IMR-90 (cell line): ENCODE results near the gene AKR7A2. TPM values are rescaled to one million over a fixed set of nuclear protein-coding genes. Genes with fewer than 3 reads are reported as not detected.

Source experiments
- ATAC-seq: fragments of 200-7000 bp; cut with Tn5 transposase; 2 replicates; pipeline ENCODE4 v1.9.1; 2020; ENCODE audit warnings: low read depth, mild to moderate bottlenecking, moderate library complexity
- BruUV-seq: library from RNA; stranded (reverse); fragments of 400-500 nt; replicated peaks from 2 replicates; lab custom pipeline; 2021; lab: Mats Ljungman, UMichigan
- CTCF ChIA-PET: fragments of 300-600 bp; formaldehyde crosslinking; extraction: SDS; loops from one replicate; lab custom pipeline; 2021; ENCODE audit warnings: antibody characterized with exemption; lab: Yijun Ruan, JAX
- POLR2A ChIA-PET: fragments of 300-600 bp; sonication (Branson Sonifier 250); formaldehyde crosslinking; loops from one replicate; lab custom pipeline; 2022; ENCODE audit warnings: antibody characterized with exemption; ENCODE audit not compliant: unreplicated experiment; lab: Charles Lee
- DNase-seq: peaks from one replicate; pipeline ENCODE4 v3.0.0; 2013
- H2AFZ ChIP-seq: replicated peaks from 2 replicates; pipeline ENCODE3; 2013; ENCODE audit warnings: low read length, mild to moderate bottlenecking; ENCODE audit not compliant: poor library complexity
- H2AK5ac ChIP-seq: 2 replicates; pipeline ENCODE4 v1.6.1; 2013; ENCODE audit warnings: low read depth, low read length, inconsistent platforms
- H2AK9ac ChIP-seq: replicated peaks from 2 replicates; pipeline ENCODE3; 2013; ENCODE audit warnings: mild to moderate bottlenecking, low read depth, low read length, moderate library complexity; ENCODE audit not compliant: poor library complexity
- H2BK120ac ChIP-seq: 2 replicates; pipeline ENCODE4 v1.6.1; 2013; ENCODE audit warnings: low read depth, low read length, inconsistent platforms
- H2BK15ac ChIP-seq: 3 replicates; pipeline ENCODE4 v1.6.1; 2013; ENCODE audit warnings: low read depth, low read length, inconsistent platforms
- H2BK20ac ChIP-seq: 2 replicates; pipeline ENCODE4 v1.6.1; 2013; ENCODE audit warnings: low read depth, mild to moderate bottlenecking, inconsistent platforms, low read length, moderate library complexity
- H2BK5ac ChIP-seq: 2 replicates; pipeline ENCODE4 v1.6.1; 2013; ENCODE audit warnings: mild to moderate bottlenecking, low read depth, low read length, inconsistent platforms; ENCODE audit not compliant: poor library complexity, severe bottlenecking
- H3K14ac ChIP-seq: replicated peaks from 2 replicates; pipeline ENCODE4 v1.6.1; 2013; ENCODE audit warnings: low read depth, low read length, inconsistent platforms
- H3K18ac ChIP-seq: 2 replicates; pipeline ENCODE4 v1.6.1; 2013; ENCODE audit warnings: low read depth, low read length, control low read depth
- H3K23ac ChIP-seq: 2 replicates; pipeline ENCODE4 v1.6.1; 2013; ENCODE audit warnings: low read depth, low read length, inconsistent platforms
- H3K27ac ChIP-seq: 2 replicates; pipeline ENCODE4 v1.5.1; 2013; ENCODE audit warnings: mild to moderate bottlenecking, control low read depth, low read length; ENCODE audit not compliant: insufficient read depth
- H3K27me3 ChIP-seq: 2 replicates; pipeline ENCODE4 v1.6.1; 2013; ENCODE audit warnings: low read length; ENCODE audit not compliant: control insufficient read depth, insufficient read depth
- H3K36me3 ChIP-seq: 2 replicates; pipeline ENCODE4 v1.6.1; 2013; ENCODE audit warnings: low read length, mixed read lengths; ENCODE audit not compliant: control insufficient read depth, insufficient read depth
- H3K4ac ChIP-seq: 2 replicates; pipeline ENCODE4 v1.6.1; 2013; ENCODE audit warnings: low read depth, low read length, inconsistent platforms
- H3K4me1 ChIP-seq: 2 replicates; pipeline ENCODE4 v1.6.1; 2013; ENCODE audit warnings: low read length, mixed read lengths; ENCODE audit not compliant: control insufficient read depth, insufficient read depth
- H3K4me2 ChIP-seq: 2 replicates; pipeline ENCODE4 v1.6.1; 2013; ENCODE audit warnings: low read depth, mild to moderate bottlenecking, control low read depth, low read length, moderate library complexity
- H3K4me3 ChIP-seq: 2 replicates; pipeline ENCODE4 v1.5.1; 2013; ENCODE audit warnings: low read depth, mild to moderate bottlenecking, control low read depth, low read length, moderate library complexity; ENCODE audit not compliant: insufficient read depth
- H3K56ac ChIP-seq: 2 replicates; pipeline ENCODE4 v1.6.1; 2013; ENCODE audit warnings: low read length, inconsistent platforms; ENCODE audit not compliant: insufficient read depth; ENCODE audit errors: extremely low read depth
- H3K79me1 ChIP-seq, 2 experiments: 2 replicates each; pipeline ENCODE4 v1.6.1; 2013; ENCODE audit warnings: low read length in 2 of 2, inconsistent platforms in 1 of 2, low read depth in 1 of 2
- H3K9ac ChIP-seq: 2 replicates; pipeline ENCODE4 v1.6.1; 2013; ENCODE audit warnings: low read depth, low read length, control low read depth
- H3K9me1 ChIP-seq: 2 replicates; pipeline ENCODE4 v1.6.1; 2013; ENCODE audit warnings: low read length, inconsistent platforms; ENCODE audit not compliant: insufficient read depth
- H3K9me3 ChIP-seq: 2 replicates; pipeline ENCODE4 v1.6.1; 2013; ENCODE audit warnings: low read length; ENCODE audit not compliant: control insufficient read depth, insufficient read depth
- H4K20me1 ChIP-seq: 2 replicates; pipeline ENCODE4 v1.6.1; 2013; ENCODE audit warnings: low read length, inconsistent platforms; ENCODE audit not compliant: insufficient read depth
- H4K5ac ChIP-seq: 2 replicates; pipeline ENCODE4 v1.6.1; 2013; ENCODE audit warnings: mild to moderate bottlenecking, low read depth, low read length, control low read depth
- H4K8ac ChIP-seq, 2 experiments: 2 replicates each; pipeline ENCODE4 v1.6.1; 2013; ENCODE audit warnings: low read depth in 2 of 2, low read length in 2 of 2, control low read depth in 1 of 2, inconsistent platforms in 1 of 2
- H4K91ac ChIP-seq: 2 replicates; pipeline ENCODE4 v1.6.1; 2013; ENCODE audit warnings: low read depth, low read length, inconsistent platforms; ENCODE audit not compliant: insufficient read depth
- CHD1 ChIP-seq: IDR thresholded peaks from 2 replicates; pipeline ENCODE4 v1.6.1; 2012; ENCODE audit warnings: low read depth, low read length, improper control_type of control experiment
- MAFK ChIP-seq: IDR thresholded peaks from 2 replicates; pipeline ENCODE4 v1.6.1; 2012; ENCODE audit warnings: low read depth, low read length, improper control_type of control experiment
- NFE2L2 ChIP-seq: fragments of 150-350 bp; IDR thresholded peaks from 2 replicates; pipeline ENCODE4 v1.6.1; 2016; ENCODE audit warnings: low read depth, mild to moderate bottlenecking, low read length
- RFX5 ChIP-seq: IDR thresholded peaks from 2 replicates; pipeline ENCODE4 v1.8.0; 2012; ENCODE audit warnings: low read depth, mild to moderate bottlenecking, low read length, moderate library complexity
- WGBS, 2 experiments: methylation state at CpG; one replicate each; pipeline versions ENCODE4 v1.1.5 to v1.1.7; 2013; ENCODE audit warnings: missing lambda C conversion rate in 2 of 2; ENCODE audit not compliant: insufficient read length in 1 of 2; ENCODE audit errors: extremely low coverage in 2 of 2; 5-methylcytosine and 5-hydroxymethylcytosine counted together
- dilution Hi-C: fragments of 300-500 bp; cut with HindIII; formaldehyde crosslinking; loops from one replicate; pipeline ENCODE4 v1.14.3; 2018; ENCODE audit warnings: low sequenced_read_pairs; ENCODE audit not compliant: unreplicated experiment
- in situ Hi-C: fragments of 300-500 bp; cut with MboI; formaldehyde crosslinking; loops from 3 replicates; pipeline ENCODE4 v1.14.3; 2019; ENCODE audit warnings: low sequenced_read_pairs, inconsistent platforms, mixed read lengths
- intact Hi-C: fragments of 100-400 bp; cut with micrococcal nuclease; formaldehyde crosslinking; loops from 2 replicates; pipeline ENCODE4 v1.10.0; 2022
- polyA plus RNA-seq, 3 experiments: library from polyadenylated mRNA; depleted of rRNA; stranded (reverse); fragments of >200 nt; gene quantifications; 2 replicates each; pipeline ENCODE4 v1.2.3, GENCODE V29; 2012; ENCODE audit warnings: low replicate concordance in 1 of 3
- total RNA-seq: library from RNA; depleted of rRNA; stranded (reverse); fragments of >200 nt; gene quantifications from 2 replicates; pipeline ENCODE4 v1.2.3, GENCODE V29; 2012

Gene AKR7A2
- total and polyA plus RNA-seq, 2 of the 4 experiments (the other 2 are of a cell fraction) = 55.8 to 60.2 TPM

DNA sequence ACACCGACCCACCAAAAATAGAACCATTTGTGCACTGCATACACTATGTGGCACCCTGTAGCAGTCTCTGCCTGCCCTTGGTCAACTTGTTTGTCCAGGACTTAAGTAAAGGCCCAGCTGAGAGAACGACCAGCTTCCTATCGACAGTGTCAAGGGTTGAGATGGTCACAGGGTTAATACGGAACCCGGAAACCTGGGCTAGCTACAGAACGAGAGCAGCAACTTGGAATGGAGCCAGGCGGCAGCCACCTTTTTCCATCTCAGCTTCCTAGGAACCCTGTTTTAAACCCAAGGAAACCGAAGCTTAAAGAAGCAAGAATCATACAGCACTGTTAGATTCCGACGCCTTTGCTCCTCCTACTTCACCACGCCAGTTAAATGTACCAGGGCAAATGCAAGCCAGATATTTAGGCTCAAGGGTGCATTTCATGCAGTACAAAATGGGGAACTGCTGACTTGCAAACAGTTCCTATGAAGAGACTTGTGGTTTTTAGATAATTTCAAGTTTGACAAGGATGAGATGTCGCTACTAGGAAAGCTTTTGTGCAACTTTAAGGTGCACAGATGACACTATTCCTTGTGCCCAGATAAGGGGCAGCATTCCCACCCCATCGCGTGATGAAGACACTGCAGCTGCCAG, 35.7 kb upstream of the AKR7A2 start:
- Histone ChIP-seq H2BK15ac (no peak overlapping the region), H4K20me1 (peaks cover 39% of the 10 kb centered on the region), H3K18ac (no peak overlapping the region), H3K27ac (no peak overlapping the region), H2BK5ac (no peak overlapping the region), H3K4me2 (no peak overlapping the region), H3K4ac (no peak overlapping the region), H3K14ac (no peak overlapping the region), H4K91ac (no peak overlapping the region), H2AFZ (no peak overlapping the region), H3K9ac (no peak overlapping the region), H4K5ac (no peak overlapping the region), H2BK120ac (no peak overlapping the region), H3K9me1 (no peaks in the 10 kb centered on the region), H3K56ac (no peak overlapping the region), H3K27me3 (no peaks in the 10 kb centered on the region), H2AK5ac (no peak overlapping the region), H3K79me1 (peaks cover 14 to 51% of the 10 kb centered on the region in 2 experiments), H3K23ac (no peak overlapping the region), H3K36me3 (peaks cover 78% of the 10 kb centered on the region), H3K9me3 (no peaks in the 10 kb centered on the region), H2BK20ac (no peak overlapping the region), H3K4me1 (peaks cover 2% of the 10 kb centered on the region; the same call in 1 of the 2 replicates), H3K4me3 (no peak overlapping the region), H2AK9ac (no peak overlapping the region), H4K8ac (no peak overlapping the region)
- POLR2A ChIA-PET = interaction anchor here (0.6 kb wide), 1 partner anchor 38 kb away, joined by 3 read pairs; no protein-coding TSS in a partner anchor
- no peak for DNase-seq
- TF ChIP-seq MAFK (no peak), NFE2L2 (no peak), CHD1 (no peak), RFX5 (no peak)
- no peak for ATAC-seq
- CTCF ChIA-PET = interaction anchor here (0.6 to 0.7 kb wide), 2 partner anchors 10 to 306 kb away, joined by 4 to 6 read pairs; no protein-coding TSS in a partner anchor
- WGBS, 2 experiments = 97% methylated on average over 5 of the region's 14 CpGs; no CpG with 5 or more reads in 1 of the 2 experiments
- BruUV-seq = no TSS peak
- intact Hi-C loops (loop anchor here (5.0 kb wide), 1 partner anchor 120 kb away; no protein-coding TSS in a partner anchor), in situ Hi-C loops (no loop called here), dilution Hi-C loops (no loop called here)
